ENCODE results near the gene PCED1A. TPM values are rescaled to one million over a fixed set of nuclear protein-coding genes. Genes with fewer than 3 reads are reported as not detected.
A peak's percentile ranks its signal among the peaks of the same experiment; 100 is the strongest.

Gene PCED1A
- total and polyA plus RNA-seq, 2 of the 13 experiments (the other 11 are each of a cell fraction or from before 2014, with no cell fraction given), result 40.1 to 84.2 TPM

- BruUV-seq (replicated peaks), result no TSS peak
- in situ Hi-C loops (cut with HindIII; ENCODE audit: extremely low pct_ligation_motif_present, low pct_unique_long_range_greater_than_20kb) (no loop called here), intact Hi-C loops (cut with micrococcal nuclease; ENCODE audit: unreplicated experiment) (no loop called here)
- ChIA-PET CTCF (ENCODE audit: low intra/inter-chr PET ratio, low total read pairs) (no interaction called here), POLR2A (no interaction called here)
- no peaks in the 10 kb centered on the region for H3K36me3 ChIP-seq (replicated peaks in 1 of 2; ENCODE audit: control insufficient read depth in 1 of 2, insufficient read depth in 2 of 2, low read length in 2 of 2)
- no peak overlapping the region for H3K27ac ChIP-seq (ENCODE audit: extremely low read length, insufficient read depth, low read length)
- H3K27me3 ChIP-seq (ENCODE audit: control insufficient read depth in 1 of 2, insufficient read depth in 2 of 2, low read length in 2 of 2), result peaks cover 5 to 76% of the 10 kb centered on the region in 2 experiments; a peak in 4 of 5 replicates
- H3K9me3 ChIP-seq (ENCODE audit: low read length), result no peaks in the 10 kb centered on the region
- WGBS (ENCODE audit: low lambda C conversion rate), result 55% methylated on average over 49 of the region's 49 CpGs
- H3K4me2 ChIP-seq (ENCODE audit: low read depth, low read length), result no peak overlapping the region
- no peaks in the 10 kb centered on the region for H4K20me1 ChIP-seq (ENCODE audit: insufficient read depth, low read length)
- no peak overlapping the region for H2AFZ ChIP-seq (ENCODE audit: low read length)
- DNase-seq (ENCODE audit: low spot score) (no peak), FAIRE-seq (no peak), ATAC-seq (no peak; the same call in 2 of the 3 replicates)
- H3K79me2 ChIP-seq (ENCODE audit: insufficient read depth, low read length), result no peaks in the 10 kb centered on the region
- TF ChIP-seq MYC (CRISPR knock-in tag; IDR thresholded peaks at IDR 0.05; ENCODE audit: borderline replicate concordance) (0 out of 2 replicates have a peak, but pooled peaks have one; percentile 29), ZNF232 (CRISPR knock-in tag; IDR thresholded peaks at IDR 0.05; ENCODE audit: borderline replicate concordance) (no peak)
- H3K4me1 ChIP-seq (ENCODE audit: insufficient read depth, low read length), result peaks cover 18% of the 10 kb centered on the region
- no peak overlapping the region for H3K4me3 ChIP-seq (replicated peaks in 1 of 3; ENCODE audit: insufficient read depth in 1 of 3, low read depth in 2 of 3, low read length in 3 of 3)
- H3K9ac ChIP-seq (ENCODE audit: insufficient read depth, low read depth, low read length), result no peak overlapping the region
Measured at GRCh38 chr20:2804852-2805688, 35.4 kb downstream of the PCED1A start.

GRCh38 chr20:2804041-2804828 is 36.2 kb downstream of the PCED1A start:
- H3K9ac ChIP-seq (ENCODE audit: insufficient read depth, low read depth, low read length), result no peak overlapping the region
- TF ChIP-seq REST (IDR thresholded peaks at IDR 0.05; ENCODE audit: borderline replicate concordance in 1 of 2, low read depth in 1 of 2, low read length in 2 of 2) (no peak), CEBPB (IDR thresholded peaks at IDR 0.05; ENCODE audit: borderline replicate concordance, low read depth, low read length) (peak; percentile 71)
- in situ Hi-C loops (cut with HindIII; ENCODE audit: extremely low pct_ligation_motif_present, low pct_unique_long_range_greater_than_20kb) (no loop called here), intact Hi-C loops (cut with micrococcal nuclease; ENCODE audit: unreplicated experiment) (no loop called here)
- DNase-seq (ENCODE audit: low spot score) (no peak), FAIRE-seq (no peak), ATAC-seq (no peak)
- no peak overlapping the region for H2AFZ ChIP-seq (ENCODE audit: low read length)
- no TSS peak for BruUV-seq (replicated peaks)
- POLR2A ChIA-PET, result no interaction called here
- H3K4me2 ChIP-seq (ENCODE audit: low read depth, low read length), result no peak overlapping the region
- WGBS (ENCODE audit: low lambda C conversion rate), result 51% methylated on average over 16 of the region's 16 CpGs
- H3K36me3 ChIP-seq (replicated peaks in 1 of 2; ENCODE audit: control insufficient read depth in 1 of 2, insufficient read depth in 2 of 2, low read length in 2 of 2), result no peaks in the 10 kb centered on the region
- H3K27me3 ChIP-seq (ENCODE audit: control insufficient read depth in 1 of 2, insufficient read depth in 2 of 2, low read length in 2 of 2), result peaks cover 9 to 81% of the 10 kb centered on the region in 2 experiments; a peak in 4 of 5 replicates
- H3K9me3 ChIP-seq (ENCODE audit: low read length), result no peaks in the 10 kb centered on the region
- CTCF ChIA-PET (ENCODE audit: low intra/inter-chr PET ratio, low total read pairs), result no interaction called here
- peaks cover 18% of the 10 kb centered on the region for H3K4me1 ChIP-seq (ENCODE audit: insufficient read depth, low read length)
- H4K20me1 ChIP-seq (ENCODE audit: insufficient read depth, low read length), result no peaks in the 10 kb centered on the region
- H3K4me3 ChIP-seq (replicated peaks in 1 of 3; ENCODE audit: insufficient read depth in 1 of 3, low read depth in 2 of 3, low read length in 3 of 3), result no peak overlapping the region
- H3K27ac ChIP-seq (ENCODE audit: extremely low read length, insufficient read depth, low read length), result no peak overlapping the region
- H3K79me2 ChIP-seq (ENCODE audit: insufficient read depth, low read length), result no peaks in the 10 kb centered on the region

All from HepG2 (cell line).